AG08395 (cell line): Measurements from ENCODE around the gene CNOT4.
"Not testable (repeated sequence)": the region's sequence is repeated elsewhere in the genome, so short reads cannot be mapped to it uniquely, and the experiment has no call there.

Experiments
- DNase-seq: peaks from one replicate; pipeline ENCODE4 v3.0.0; 2012; ENCODE audit warnings: mixed read lengths, low spot score

CNOT4 gene

DNA sequence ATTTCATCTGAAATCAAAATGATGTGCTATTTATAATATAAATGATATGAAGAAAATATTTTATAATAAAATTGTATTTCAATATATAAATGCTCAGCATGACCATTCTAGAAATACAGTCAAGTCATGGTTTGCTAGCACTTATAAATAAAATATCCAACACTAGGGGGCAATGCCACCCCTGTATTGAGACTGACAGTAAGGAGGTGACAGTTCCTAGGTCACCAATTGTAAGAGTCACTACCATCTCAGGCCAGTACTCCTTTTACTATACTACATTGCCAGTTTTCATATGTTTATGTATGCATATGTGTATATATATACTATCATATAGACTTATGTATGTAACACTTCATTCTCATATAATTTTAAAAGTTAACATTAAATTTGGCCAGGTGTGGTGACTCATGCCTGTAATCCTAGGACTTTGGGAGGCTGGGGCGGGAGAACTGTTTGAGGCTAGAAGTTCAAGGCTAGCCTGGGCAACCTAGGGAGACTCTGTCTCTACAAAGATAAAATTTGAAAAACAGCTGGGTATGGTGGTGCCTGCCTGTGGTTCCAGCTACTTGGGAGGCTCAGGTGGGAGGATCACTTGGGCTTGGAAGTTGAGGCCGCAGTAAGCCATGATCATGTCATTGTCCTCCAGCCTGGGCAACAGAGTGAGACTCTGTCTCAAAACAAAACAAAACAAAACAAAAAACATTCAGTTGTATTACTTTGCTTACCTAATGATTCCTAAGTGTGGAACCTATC is 2.4 kb upstream of the CNOT4 start:
- peak; percentile 45 for DNase-seq

- peak; percentile 26 for DNase-seq
Observed at GRCh38 chr7:135510592-135511183, 786 bp upstream of the CNOT4 start.

- peak; percentile 40 for DNase-seq
Observed at GRCh38 chr7:135509589-135509838, 388 bp downstream of the CNOT4 start.

GRCh38 chr7:135508883-135509588 is 866 bp downstream of the CNOT4 start:
- DNase-seq, result peak; percentile 14

DNA sequence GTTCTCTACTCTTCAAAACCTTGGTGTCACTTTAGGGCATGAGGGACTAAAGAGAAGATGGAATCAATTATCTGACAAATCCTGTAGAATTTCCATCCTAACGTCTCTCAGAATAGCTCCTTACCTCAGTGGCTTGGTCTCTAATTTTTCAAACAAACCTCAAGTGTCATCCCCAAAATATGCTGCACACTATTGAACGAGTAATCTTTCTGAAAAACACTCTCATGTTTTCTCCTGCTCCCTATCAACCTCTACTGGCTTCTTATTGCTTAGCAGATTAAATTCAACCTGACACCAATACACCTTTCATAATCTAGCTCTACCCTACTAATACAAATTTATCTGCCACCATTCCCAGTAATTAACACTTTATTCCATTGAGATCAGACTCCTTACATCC is 8.5 kb downstream of the CNOT4 start:
- peak; percentile 61 for DNase-seq

DNA sequence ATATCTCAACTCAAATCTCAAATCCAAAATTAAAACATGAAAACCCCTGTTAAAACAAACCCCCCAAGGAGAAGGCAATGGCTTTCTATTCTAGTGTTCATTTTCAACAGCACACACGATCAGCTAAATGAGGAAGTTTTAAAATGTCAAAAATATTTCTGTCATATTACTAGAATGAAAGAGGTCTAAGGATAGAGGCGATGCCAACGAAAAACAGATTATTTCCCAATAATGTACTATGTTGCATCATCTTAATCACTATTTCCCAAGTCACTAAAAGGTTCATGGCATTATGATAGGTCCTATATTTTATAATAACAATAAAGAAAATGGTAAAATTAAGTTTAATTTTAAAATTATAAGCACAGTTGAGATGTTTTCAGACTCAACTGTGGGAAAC is 10.1 kb downstream of the CNOT4 start:
- DNase-seq, result no peak

DNA sequence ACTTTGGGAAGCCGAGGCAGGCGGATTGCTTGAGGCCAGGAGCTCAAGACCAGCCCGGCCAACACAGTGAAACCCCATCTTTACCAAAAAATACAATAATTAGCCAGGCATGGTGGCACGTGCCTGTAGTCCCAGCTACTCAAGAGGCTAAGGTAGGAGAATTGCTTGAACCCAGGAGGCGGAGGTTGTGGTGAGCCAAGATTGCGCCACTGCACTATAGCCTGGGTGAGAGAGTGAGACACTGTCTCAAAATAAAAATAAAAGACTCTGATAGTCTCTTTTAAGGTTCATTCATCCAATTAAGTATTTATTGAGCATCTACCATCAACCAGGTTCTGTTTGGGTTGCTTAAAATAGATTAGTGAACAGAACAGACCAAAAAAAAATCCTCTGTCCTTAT is 12.7 kb downstream of the CNOT4 start:
- DNase-seq, result not testable (repeated sequence)

GRCh38 chr7:135493362-135493761 is 16.5 kb downstream of the CNOT4 start:
- DNase-seq, result peak; percentile 15

GRCh38 chr7:135492151-135492550 is 17.8 kb downstream of the CNOT4 start:
- DNase-seq, result no peak

- DNase-seq, result no peak
Observed at GRCh38 chr7:135490783-135491182, 19.1 kb downstream of the CNOT4 start.

DNA sequence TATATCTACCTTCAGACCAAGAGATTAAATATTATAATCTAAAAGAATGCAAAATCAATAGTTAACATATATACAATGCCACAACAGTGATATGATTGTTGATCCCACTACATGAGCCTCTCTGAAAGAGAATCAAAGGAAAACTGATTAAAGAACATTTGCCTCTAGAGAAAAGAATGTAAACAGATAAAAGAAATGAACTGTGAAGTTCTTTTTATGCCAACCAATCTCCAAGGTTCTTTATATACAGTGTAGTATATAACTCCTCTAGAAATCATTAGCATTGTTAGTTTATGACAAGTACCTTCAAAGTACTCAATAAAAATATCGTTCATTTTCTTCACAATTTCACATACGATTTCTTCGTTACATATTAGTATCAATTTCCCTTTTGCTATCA is 20.1 kb downstream of the CNOT4 start:
- no peak for DNase-seq

GRCh38 chr7:135486261-135486920 is 23.5 kb downstream of the CNOT4 start:
- DNase-seq, result peak; percentile 67

- DNase-seq, result no peak
Observed at GRCh38 chr7:135481598-135481979, 28.3 kb downstream of the CNOT4 start.

GRCh38 chr7:135480966-135481597 is 28.8 kb downstream of the CNOT4 start:
- no peak for DNase-seq

- DNase-seq, result no peak
Observed at GRCh38 chr7:135475521-135475920, 34.4 kb downstream of the CNOT4 start.

- not testable (repeated sequence) for DNase-seq
Observed at GRCh38 chr7:135469705-135470104, 40.2 kb downstream of the CNOT4 start.

DNA sequence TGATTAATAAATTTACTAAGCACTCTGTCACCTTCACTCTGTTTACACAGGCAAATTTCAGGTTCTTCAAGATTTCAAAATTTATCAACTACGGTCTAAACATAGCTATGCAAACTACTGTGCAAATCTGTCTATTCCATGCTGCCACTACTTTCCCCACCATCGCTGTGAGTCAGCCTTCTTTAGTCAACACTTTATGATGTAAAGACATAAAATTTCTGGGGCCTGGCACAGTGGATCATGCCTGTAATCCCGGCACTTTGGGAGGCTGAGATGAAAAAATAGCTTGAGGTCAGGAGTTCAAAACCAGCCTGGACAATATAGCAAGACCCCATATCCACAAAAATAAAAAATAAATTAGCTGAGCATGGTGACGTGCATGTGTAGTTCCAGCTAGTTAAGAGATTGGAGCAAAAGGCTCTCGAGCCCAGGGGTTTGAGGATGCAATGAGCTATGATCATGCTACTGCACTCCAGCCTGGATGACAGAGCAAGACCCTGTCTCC is 42.6 kb downstream of the CNOT4 start:
- no peak for DNase-seq

DNA sequence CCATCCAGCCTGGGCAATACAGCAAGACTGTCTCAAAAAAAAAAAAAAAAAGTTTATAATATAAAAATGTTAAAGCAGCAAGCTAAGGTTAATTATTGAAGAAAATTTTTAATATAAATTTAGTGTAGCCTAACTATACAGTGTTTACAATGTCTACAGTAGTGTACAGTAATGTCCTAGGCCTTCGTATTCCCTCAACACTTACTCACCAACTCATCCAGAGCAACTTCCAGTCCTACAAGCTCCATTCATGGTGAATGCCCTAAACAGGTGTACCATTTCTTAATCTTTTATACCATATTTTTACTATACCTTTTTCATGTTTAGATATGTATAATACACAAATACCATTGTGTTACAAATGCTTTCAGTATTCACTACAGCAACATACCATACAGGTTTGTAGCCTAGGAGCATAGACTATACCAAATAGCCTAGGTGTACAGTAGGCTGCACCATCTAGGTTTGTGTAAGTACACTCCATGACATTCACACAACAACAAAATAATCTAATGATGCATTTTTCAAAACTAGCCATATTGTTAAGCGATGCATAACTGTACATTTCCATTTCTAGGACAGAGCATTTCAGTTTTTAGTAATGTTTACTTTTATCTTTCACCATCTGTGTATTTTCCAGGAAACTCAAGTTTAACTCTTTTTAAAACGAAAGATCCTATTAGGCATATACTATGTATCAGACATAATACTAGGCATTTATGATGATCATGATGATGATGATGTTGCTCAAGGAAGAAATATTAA is 43.3 kb downstream of the CNOT4 start:
- DNase-seq, result no peak

DNA sequence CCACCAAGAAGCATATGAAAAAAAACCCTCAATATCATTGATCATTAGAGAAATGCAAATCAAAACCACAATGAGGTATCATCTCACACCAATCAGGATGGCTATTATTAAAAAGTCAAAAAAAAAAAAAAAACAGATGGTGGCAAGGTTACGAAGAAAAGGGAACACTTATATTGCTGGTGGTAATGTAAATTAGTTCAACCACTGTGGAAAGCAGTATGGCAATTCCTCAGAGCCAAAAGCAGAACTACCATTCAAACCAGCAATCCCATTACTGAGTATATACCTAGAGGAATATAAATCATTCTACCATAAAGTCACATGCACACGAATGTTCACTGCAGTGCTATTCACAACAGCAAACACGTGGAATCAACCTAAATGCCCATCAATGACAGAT is 46.0 kb downstream of the CNOT4 start:
- DNase-seq, result no peak

DNA sequence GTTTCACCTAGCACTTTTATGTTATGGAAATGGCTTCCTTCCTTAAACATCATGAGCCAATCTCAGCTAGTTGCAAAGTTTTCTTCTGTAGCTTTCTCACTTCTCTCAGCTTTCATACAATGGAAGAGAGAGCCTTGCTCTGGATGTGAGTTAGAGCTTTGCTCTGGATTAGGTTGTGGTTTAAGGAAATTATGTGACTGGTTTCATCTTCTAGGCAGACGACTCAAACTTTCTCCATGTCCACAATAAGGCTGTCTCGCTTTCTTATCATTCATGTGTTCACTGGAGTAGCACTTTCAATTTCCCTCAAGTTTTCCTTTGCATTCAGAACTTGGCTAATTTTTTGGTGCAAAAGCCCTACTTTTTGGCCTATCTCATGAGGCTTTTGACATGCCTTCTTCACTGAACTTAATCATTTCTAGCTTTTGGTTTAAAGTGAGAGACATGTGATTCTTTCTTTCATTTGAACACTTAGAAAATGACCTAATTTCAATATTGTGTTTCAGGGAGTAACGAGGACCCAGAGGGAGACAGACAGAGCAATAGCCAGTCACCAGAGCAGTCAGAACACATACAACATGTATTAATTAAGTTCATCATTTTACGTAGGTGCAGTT is 49.8 kb downstream of the CNOT4 start:
- no peak for DNase-seq

- no peak for DNase-seq
Observed at GRCh38 chr7:135459076-135459475, 50.8 kb downstream of the CNOT4 start.
